ENCODE results near the gene ST3GAL5.
"Not testable (repeated sequence)": the region's sequence is repeated elsewhere in the genome, so short reads cannot be mapped to it uniquely, and the experiment has no call there.

Gene ST3GAL5

DNA sequence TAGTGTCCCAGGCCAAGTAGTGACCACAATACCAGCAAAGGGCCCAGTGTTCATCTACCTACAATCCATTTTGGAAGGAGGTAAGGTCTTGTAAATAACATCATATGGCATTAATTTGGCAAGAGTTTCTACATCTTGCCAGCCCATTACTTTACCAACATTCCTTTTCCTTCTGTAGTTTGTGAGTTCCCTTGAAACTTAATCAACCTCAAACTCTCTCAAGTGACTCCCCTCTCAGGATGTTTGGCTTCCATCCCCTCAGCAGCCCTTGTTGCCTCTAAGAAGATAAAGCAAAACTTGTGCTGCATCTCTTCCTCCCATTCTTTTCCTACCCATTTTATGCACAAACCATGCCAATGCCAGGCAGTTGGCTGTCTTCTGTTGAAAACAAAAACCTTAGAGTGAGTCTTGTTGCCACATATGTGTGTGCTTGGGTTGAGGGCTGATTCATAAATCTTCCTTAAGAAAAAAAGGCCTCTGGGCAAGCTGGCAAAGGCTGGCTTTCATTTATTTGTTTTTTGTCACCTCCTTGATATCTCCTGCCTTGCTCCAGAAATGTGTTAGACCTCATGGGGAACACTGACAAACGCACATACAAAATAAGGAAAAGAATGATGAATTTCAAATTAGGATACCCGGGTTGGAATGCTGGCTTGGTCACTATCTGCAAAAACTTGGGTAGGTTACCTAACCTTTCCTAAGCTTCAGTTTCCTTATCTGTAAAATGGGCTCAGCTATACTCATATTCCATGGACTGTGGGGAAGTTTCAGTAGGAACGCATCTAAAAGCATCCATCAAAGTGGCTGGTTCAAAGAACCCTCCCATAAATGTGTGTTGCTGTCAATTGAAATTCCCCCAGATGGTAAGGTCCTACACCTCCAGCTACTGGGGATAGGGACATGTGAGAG lies 29.4 kb upstream of the ST3GAL5 start:
- DNase-seq, result no peak

DNA sequence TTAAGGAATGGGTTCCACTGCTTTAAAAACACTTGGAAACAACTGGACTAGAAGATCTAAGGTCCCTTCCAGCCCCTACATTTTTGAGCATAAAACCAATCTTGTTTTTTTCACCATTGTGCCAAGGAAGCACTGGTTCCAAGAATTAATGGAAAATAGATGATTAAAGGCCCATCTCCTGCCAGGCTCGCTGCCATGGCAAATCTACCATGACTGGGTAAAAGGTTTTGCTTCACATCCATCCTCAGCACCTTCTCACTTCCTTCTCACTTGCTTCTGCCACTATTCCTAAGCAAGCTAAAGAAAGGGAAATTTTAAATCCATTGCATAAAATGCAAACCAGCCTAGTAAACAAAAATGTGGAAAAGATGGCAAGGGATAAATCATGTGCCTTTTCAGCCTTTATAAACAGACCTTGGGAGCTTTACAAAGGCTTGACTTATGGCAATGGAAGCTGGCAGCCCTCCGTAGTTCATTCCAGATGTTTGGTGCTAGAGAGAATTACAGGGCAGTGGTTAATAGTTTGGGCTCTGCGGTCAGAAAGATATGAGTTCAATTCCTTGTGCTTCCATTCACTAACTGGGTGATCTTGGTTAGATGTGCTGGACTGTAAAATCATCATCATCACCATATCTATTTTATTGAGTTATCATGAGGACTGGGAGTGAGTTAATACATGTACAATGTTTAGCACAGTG lies 27.0 kb upstream of the ST3GAL5 start:
- DNase-seq, result no peak

GRCh38 chr2:85914922-85915321 lies 26.1 kb upstream of the ST3GAL5 start:
- no peak for DNase-seq

- DNase-seq, result no peak
Observed at GRCh38 chr2:85913884-85914881, 25.4 kb upstream of the ST3GAL5 start.

DNA sequence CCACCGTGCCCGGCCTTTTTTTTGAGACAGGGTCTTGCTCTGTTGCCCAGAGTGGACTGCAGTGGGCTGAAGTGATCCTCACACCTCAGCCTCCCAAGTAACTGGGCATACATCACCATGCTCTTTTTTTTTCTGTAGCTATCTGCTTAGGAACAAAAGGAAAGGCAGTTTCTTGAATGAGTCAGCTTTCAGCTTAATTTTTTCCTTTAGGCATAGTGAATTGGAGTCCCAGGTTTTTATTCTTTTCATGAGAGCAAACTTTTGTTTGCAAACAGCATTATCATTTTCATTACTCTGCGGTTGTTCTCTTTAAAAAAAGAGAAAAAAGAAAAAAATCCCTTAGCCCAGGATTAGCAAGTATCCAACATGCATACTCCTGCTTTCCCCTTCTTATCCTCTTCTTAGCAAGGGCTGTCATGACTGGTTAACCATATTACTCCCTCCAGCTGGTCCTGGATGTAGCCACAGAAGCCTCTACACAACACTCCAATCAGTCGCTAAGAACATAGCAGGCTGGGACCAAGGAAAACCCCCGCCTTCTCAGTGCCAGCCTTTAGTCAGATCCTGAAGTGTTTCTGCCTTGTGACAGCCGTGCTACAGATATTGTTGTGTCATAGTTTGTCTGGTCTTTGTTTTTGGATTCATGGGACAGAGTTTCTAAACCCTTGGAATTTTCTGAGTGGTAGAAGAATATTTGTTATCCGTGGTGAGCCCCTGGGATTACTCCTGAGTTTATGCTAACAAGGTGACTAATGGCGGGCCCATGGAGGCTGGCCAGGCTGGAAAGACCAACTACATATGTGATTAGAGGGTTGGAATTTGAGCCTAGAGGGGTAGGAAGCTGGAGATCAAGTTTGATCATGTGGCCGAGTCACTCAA lies 23.3 kb upstream of the ST3GAL5 start:
- DNase-seq, result no peak

GRCh38 chr2:85911097-85911496 lies 22.3 kb upstream of the ST3GAL5 start:
- no peak for DNase-seq

GRCh38 chr2:85909005-85909404 lies 20.2 kb upstream of the ST3GAL5 start:
- DNase-seq, result no peak

DNA sequence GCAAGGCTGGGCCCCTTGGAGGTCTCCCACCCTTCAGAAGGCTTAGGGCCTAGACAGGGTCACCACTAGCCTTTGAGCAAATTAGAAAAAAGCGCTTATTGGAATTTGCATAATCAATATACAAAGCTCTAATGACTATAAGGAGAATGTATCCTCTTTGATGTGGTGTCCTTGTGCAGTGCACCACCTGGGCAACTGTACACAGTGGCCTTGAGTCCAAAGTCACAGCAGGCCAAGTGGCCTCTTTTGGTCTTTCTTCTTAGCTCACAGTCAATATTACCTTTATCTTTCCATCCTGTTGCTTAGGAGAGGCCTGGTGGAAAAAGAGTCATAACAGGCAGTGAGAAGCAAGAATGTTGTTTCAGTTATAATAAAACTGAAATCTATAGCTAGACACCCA lies 19.7 kb upstream of the ST3GAL5 start:
- no peak for DNase-seq

- DNase-seq, result no peak
Observed at GRCh38 chr2:85907671-85908157, 18.9 kb upstream of the ST3GAL5 start.

GRCh38 chr2:85906748-85907147 lies 18.0 kb upstream of the ST3GAL5 start:
- DNase-seq, result no peak

DNA sequence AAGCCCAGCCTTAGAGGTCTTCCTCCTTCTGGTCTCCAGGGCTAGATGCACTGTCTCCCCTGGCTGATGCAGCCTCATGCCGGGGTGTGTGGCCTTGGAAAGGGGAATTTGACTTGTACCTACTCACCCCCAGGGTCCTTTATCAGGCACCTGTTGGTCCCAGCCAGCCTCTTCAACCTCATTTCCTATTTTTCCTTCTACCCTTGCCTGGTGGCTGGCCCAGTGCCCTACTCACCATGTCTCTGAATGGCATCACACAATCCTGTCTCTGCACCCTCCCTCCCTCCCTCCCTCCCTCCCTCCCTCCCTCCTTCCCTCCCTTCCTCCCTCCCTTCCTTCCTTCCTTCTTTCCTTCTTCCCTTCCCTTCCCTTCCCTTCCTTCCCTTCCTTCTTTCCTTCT lies 17.1 kb upstream of the ST3GAL5 start:
- no peak for DNase-seq

DNA sequence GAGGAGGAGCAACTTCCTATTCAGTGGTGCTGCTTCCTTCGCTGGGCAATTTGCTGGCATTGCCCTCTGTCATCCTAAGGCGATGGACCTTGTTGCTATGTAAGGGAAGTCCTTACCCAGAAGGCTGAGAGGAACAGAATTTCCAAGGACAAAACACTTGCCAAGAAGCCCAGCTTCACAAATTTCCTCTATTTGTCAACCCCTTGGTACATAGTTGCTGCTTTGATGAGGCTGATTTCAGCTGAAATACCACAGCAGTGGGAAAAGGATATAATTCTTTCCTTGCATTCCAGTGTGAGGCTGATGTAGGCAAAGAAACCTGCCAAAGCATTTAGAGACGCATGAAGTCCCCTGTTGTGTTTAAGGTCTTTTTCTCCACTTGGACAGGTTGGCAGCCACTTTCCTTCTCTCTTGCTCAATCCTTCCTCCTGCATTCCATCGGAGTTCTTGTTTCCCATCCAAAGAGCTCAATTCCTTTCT lies 16.4 kb upstream of the ST3GAL5 start:
- no peak for DNase-seq

- no peak for DNase-seq
Observed at GRCh38 chr2:85903849-85904248, 15.1 kb upstream of the ST3GAL5 start.

DNA sequence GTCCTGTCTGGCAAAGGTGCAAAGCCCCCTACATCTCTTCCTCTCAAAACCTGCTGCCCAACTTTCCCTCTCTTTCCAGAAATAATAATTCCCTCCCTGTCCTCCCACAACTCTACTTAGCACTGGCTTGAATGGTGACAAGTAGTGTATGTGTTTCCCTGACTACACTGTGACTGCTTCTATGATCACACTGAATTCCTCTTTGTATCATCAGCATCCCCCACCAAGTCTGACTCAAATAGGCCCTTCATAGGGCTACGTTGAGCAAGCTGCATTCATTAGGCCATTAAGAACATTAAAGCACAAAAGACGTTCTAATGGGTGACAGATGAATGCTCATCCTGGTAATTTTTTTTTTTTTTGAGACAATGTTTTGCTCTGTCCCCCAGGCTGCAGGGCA lies 13.7 kb upstream of the ST3GAL5 start:
- no peak for DNase-seq

- DNase-seq, result no peak
Observed at GRCh38 chr2:85901155-85901554, 12.4 kb upstream of the ST3GAL5 start.

- DNase-seq, result no peak
Observed at GRCh38 chr2:85900366-85900765, 11.6 kb upstream of the ST3GAL5 start.

DNA sequence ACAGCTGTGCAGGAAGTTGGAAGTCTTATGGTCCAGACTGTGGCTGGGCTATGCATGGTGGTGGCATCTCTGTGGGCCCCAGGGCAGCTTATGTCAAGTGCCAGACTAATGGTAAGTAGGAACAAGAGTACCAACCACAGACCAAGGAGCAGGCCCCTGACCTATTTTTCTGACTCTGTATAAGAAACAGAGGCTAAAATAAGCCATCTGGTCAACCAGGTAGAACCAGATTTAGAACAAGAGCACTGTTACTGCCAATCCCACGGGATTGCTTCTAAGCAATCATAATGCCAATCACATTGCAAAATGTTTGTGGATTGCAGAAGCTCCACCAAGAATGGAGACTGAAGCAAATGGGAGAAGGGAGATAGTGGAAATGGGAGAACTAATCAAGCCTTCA lies 11.1 kb upstream of the ST3GAL5 start:
- no peak for DNase-seq

DNA sequence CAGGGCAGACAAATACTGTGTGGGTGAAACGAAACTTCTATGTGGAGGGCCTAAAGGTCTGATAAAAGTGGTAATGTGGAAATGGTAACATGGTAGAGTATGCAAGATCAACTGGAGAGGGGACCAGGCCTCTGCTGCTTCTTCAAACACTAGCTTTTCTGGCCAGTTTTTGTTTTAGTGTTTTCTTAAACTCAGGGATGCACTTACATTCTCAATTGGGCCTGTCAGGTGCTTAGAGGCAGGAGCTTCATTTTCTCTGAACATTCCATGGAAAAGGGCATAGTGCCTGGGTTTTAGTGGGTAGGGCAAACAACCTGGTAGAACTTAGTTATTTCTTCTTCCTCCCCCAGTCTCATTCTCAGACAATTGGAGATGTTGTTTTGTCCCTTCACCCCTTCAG lies 10.5 kb upstream of the ST3GAL5 start:
- no peak for DNase-seq

- DNase-seq, result no peak
Observed at GRCh38 chr2:85898881-85899280, 10.1 kb upstream of the ST3GAL5 start.

GRCh38 chr2:85894554-85895278 lies 5.9 kb upstream of the ST3GAL5 start:
- DNase-seq, result not testable (repeated sequence)

All from GOT3 (cell line).